Lower lobe of right lung (tissue), 2 donors: ENCODE measurements around the gene HBS1L. TPM values are rescaled to one million over a fixed set of nuclear protein-coding genes. Genes with fewer than 3 reads are reported as not detected.
A peak's percentile ranks its signal among the peaks of the same experiment; 100 is the strongest.

ENCODE experiments used
- ATAC-seq, 2 donors: fragments of 200-7000 bp; cut with Tn5 transposase; one replicate each; pipeline ENCODE4 v1.9.1; 2020 to 2022; ENCODE audit warnings: mild to moderate bottlenecking in 2 of 2, moderate library complexity in 2 of 2
- DNase-seq: peaks from one replicate; pipeline ENCODE4 v3.0.0-alpha.2; 2020
- H3K27ac ChIP-seq: fragments of 200-600 bp; one replicate; pipeline ENCODE4 v1.8.0; 2022
- H3K27me3 ChIP-seq: fragments of 200-600 bp; one replicate; pipeline ENCODE4 v1.8.0; 2022; ENCODE audit warnings: low read depth
- H3K36me3 ChIP-seq: fragments of 200-600 bp; one replicate; pipeline ENCODE4 v1.8.0; 2022; ENCODE audit warnings: mild to moderate bottlenecking
- H3K4me1 ChIP-seq: fragments of 200-600 bp; one replicate; pipeline ENCODE4 v1.8.0; 2022
- H3K4me3 ChIP-seq: fragments of 200-600 bp; one replicate; pipeline ENCODE4 v1.8.0; 2022; ENCODE audit warnings: mild to moderate bottlenecking
- H3K9me3 ChIP-seq: fragments of 200-600 bp; one replicate; pipeline ENCODE4 v1.8.0; 2022
- intact Hi-C: fragments of 100-400 bp; cut with DNase I; formaldehyde crosslinking; loops from one replicate; pipeline ENCODE4 v1.11.0; 2022
- microRNA-seq: library from miRNA; unstranded; fragments of <30 nt; microRNA quantifications from one replicate; pipeline ENCODE4 v1.2.0, GENCODE V29; 2020; ENCODE audit warnings: borderline number of aligned reads
- total RNA-seq: library from RNA; stranded (reverse); fragmentation: NEBNext Ultra II Directional; extraction: Animal tissue kit (Norgen Biotek cat#: 25700); gene quantifications from one replicate; pipeline ENCODE4 v1.2.1, GENCODE V29; 2021
- TF ChIP-seq, protein P1 (sequence below): fragments of 200-600 bp; IDR thresholded peaks from one replicate; pipeline ENCODE4 v1.8.0; 2022; ENCODE audit warnings: antibody characterized with exemption, mild to moderate bottlenecking
- donor health status: DM: no; HTN: yes; CAD: no; lungs with severe emphysema.

The HBS1L gene
- total RNA-seq, 1 donor from 2014 or later: 51.3 TPM

GRCh38 chr6:134911547-134911946 is 143.1 kb downstream of the HBS1L start:
- H3K9me3 ChIP-seq: no peaks in the 10 kb centered on the region
- no peak overlapping the region for H3K27ac ChIP-seq
- intact Hi-C loops: no loop called here
- no peaks in the 10 kb centered on the region for H3K36me3 ChIP-seq
- TF ChIP-seq, protein P1, sequence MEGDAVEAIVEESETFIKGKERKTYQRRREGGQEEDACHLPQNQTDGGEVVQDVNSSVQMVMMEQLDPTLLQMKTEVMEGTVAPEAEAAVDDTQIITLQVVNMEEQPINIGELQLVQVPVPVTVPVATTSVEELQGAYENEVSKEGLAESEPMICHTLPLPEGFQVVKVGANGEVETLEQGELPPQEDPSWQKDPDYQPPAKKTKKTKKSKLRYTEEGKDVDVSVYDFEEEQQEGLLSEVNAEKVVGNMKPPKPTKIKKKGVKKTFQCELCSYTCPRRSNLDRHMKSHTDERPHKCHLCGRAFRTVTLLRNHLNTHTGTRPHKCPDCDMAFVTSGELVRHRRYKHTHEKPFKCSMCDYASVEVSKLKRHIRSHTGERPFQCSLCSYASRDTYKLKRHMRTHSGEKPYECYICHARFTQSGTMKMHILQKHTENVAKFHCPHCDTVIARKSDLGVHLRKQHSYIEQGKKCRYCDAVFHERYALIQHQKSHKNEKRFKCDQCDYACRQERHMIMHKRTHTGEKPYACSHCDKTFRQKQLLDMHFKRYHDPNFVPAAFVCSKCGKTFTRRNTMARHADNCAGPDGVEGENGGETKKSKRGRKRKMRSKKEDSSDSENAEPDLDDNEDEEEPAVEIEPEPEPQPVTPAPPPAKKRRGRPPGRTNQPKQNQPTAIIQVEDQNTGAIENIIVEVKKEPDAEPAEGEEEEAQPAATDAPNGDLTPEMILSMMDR: no peak
- no peak overlapping the region for H3K4me3 ChIP-seq
- H3K4me1 ChIP-seq: no peaks in the 10 kb centered on the region
- ATAC-seq (peak in 1 of 2 donors; percentile 42), DNase-seq (no peak)
- no peaks in the 10 kb centered on the region for H3K27me3 ChIP-seq

DNA sequence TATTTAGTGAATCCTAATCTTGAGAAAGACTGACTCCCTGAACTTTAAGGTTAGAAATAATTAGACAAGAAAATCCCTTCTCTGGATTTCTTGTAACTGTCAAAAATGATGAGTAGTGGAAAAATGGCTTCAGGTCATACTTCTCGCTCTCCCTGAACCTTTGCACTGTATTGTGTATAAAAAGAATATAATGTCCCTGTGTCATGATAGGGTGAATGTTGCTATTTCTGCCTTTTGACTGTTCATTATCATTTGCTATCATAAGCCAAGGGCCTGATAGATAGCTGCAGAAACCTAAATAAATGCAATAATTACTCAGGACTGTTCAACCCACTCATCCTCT is 144.1 kb downstream of the HBS1L start:
- Histone ChIP-seq H3K27ac (no peak overlapping the region), H3K4me3 (no peak overlapping the region), H3K4me1 (no peaks in the 10 kb centered on the region), H3K27me3 (no peaks in the 10 kb centered on the region), H3K9me3 (no peaks in the 10 kb centered on the region), H3K36me3 (no peaks in the 10 kb centered on the region)
- intact Hi-C loops: no loop called here
- DNase-seq (no peak), ATAC-seq (no peak)
- TF ChIP-seq, protein P1: no peak

Small RNAs within 50 kb of the gene (microRNA-seq; reads per million reads assigned to microRNA genes)
- gene MIR3662: not detected

Other genes with a start within 250 kb of the HBS1L start
- gene ALDH8A1, start 104.7 kb downstream of the HBS1L start, total RNA-seq: 0.86 TPM
- gene MYB, start 126.5 kb upstream of the HBS1L start, total RNA-seq: 6.1 TPM